Measurements from ENCODE around the gene IRF5. TPM values are rescaled to one million over a fixed set of nuclear protein-coding genes. Genes with fewer than 3 reads are reported as not detected.

IRF5 gene
- total RNA-seq, 4 donors from 2014 or later: 12.2 to 20.5 (median 16.9) TPM

GRCh38 chr7:128922496-128923410 is 15.0 kb upstream of the IRF5 start:
- no peaks in the 10 kb centered on the region for H3K36me3 ChIP-seq
- no peak for TF ChIP-seq POLR2A (IDR thresholded peaks at IDR 0.05)
- no peak for TF ChIP-seq CTCF (IDR thresholded peaks at IDR 0.05)
- H3K4me3 ChIP-seq: no peak overlapping the region
- intact Hi-C loops (cut with DNase I): no loop called here
- no peak for DNase-seq
- H3K9me3 ChIP-seq: no peaks in the 10 kb centered on the region
- peaks cover 0 to 6% (median 0%) of the 10 kb centered on the region in 3 donors for H3K4me1 ChIP-seq
- no peak overlapping the region for H3K27ac ChIP-seq
- H3K27me3 ChIP-seq: peaks cover 0 to 55% (median 0%) of the 10 kb centered on the region in 4 donors
- whole genome bisulfite sequencing, 2 donors: 72 to 73% methylated on average over 7 to 10 of the region's 16 CpGs

GRCh38 chr7:128923411-128923800 is 14.3 kb upstream of the IRF5 start:
- Histone ChIP-seq H3K27ac (no peak overlapping the region), H3K4me1 (peaks cover 0 to 6% (median 0%) of the 10 kb centered on the region in 3 donors), H3K9me3 (no peaks in the 10 kb centered on the region), H3K27me3 (peaks cover 0 to 49% (median 0%) of the 10 kb centered on the region in 4 donors), H3K4me3 (no peak overlapping the region), H3K36me3 (no peaks in the 10 kb centered on the region)
- no peak for TF ChIP-seq CTCF (IDR thresholded peaks at IDR 0.05)
- no peak for TF ChIP-seq POLR2A (IDR thresholded peaks at IDR 0.05)
- 79 to 83% methylated on average over 1 to 5 of the region's 5 CpGs for WGBS, 2 donors
- intact Hi-C loops (cut with DNase I): no loop called here
- no peak for DNase-seq

GRCh38 chr7:128924707-128925588 is 12.8 kb upstream of the IRF5 start:
- intact Hi-C loops (cut with DNase I): no loop called here
- Histone ChIP-seq H3K36me3 (no peaks in the 10 kb centered on the region), H3K4me1 (peaks cover 0 to 6% (median 0%) of the 10 kb centered on the region in 3 donors), H3K4me3 (no peak overlapping the region), H3K9me3 (no peaks in the 10 kb centered on the region), H3K27me3 (peaks cover 0 to 43% (median 0%) of the 10 kb centered on the region in 4 donors), H3K27ac (no peak overlapping the region)
- no peak for TF ChIP-seq CTCF (IDR thresholded peaks at IDR 0.05)
- no peak for TF ChIP-seq POLR2A (IDR thresholded peaks at IDR 0.05)
- no peak for DNase-seq
- 60 to 67% methylated on average over 7 to 8 of the region's 8 CpGs for WGBS, 2 donors

GRCh38 chr7:128928159-128928813 is 9.4 kb upstream of the IRF5 start:
- TF ChIP-seq POLR2A (IDR thresholded peaks at IDR 0.05): no peak
- TF ChIP-seq CTCF (IDR thresholded peaks at IDR 0.05): no peak
- Histone ChIP-seq H3K27ac (no peak overlapping the region), H3K4me3 (no peak overlapping the region), H3K36me3 (no peaks in the 10 kb centered on the region), H3K27me3 (peaks cover 0 to 9% (median 0%) of the 10 kb centered on the region in 4 donors), H3K4me1 (peaks cover 0 to 6% (median 0%) of the 10 kb centered on the region in 3 donors), H3K9me3 (no peaks in the 10 kb centered on the region)
- 93 to 97% methylated on average over 5 to 6 of the region's 8 CpGs for WGBS, 2 donors
- intact Hi-C loops (cut with DNase I): no loop called here
- no peak for DNase-seq
